GM19193 (cell line): ENCODE measurements around the gene PTPRF.

Source experiments
- POLR2A ChIP-seq: IDR thresholded peaks from 4 replicates; pipeline ENCODE4 v1.6.1; 2011; ENCODE audit not compliant: insufficient read depth, insufficient read length; ENCODE audit errors: extremely low read depth

PTPRF gene

GRCh38 chr1:43509007-43509739 is 21.5 kb upstream of the PTPRF start:
- no peak for TF ChIP-seq POLR2A

GRCh38 chr1:43509740-43510375 is 20.8 kb upstream of the PTPRF start:
- TF ChIP-seq POLR2A, result no peak

- no peak for TF ChIP-seq POLR2A
Observed at GRCh38 chr1:43510621-43511020, 20.1 kb upstream of the PTPRF start.

DNA sequence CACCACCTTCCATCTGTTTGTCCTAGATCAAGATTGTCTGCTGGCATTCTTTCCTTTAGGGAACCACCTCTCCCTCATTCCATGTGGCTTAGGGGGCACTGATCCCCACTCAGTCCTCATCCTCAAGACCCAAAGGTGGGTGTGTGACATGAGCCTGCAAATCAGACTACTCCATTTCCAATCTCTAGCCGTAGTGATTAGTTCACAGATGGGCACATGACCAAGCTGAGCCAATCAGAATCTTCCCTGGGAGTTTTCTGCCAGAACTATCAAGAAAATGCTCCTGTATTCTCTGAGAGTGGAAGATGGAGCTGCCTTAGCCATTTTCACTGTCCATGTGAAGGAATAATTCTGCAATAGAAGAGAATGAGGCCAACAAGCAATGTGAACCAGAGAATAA is 19.3 kb upstream of the PTPRF start:
- TF ChIP-seq POLR2A, result no peak

DNA sequence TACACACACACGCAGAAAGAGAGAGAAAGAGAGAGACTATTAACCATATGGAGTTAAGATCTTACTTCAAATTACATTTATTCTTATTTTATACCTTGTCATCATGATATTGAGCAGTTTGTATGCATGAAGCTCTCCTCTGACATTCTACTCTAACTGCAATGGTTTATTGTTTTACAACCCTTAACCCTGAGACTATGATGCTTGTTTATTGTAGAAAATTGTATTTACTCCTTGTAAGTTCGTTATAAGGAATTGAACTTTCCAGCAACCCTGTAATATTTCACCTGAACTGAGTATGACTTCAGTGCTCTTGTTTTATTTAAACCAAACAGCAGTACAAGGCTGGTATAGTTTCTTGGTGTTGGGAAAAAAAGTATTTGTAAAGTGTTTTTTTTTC is 18.6 kb upstream of the PTPRF start:
- no peak for TF ChIP-seq POLR2A

DNA sequence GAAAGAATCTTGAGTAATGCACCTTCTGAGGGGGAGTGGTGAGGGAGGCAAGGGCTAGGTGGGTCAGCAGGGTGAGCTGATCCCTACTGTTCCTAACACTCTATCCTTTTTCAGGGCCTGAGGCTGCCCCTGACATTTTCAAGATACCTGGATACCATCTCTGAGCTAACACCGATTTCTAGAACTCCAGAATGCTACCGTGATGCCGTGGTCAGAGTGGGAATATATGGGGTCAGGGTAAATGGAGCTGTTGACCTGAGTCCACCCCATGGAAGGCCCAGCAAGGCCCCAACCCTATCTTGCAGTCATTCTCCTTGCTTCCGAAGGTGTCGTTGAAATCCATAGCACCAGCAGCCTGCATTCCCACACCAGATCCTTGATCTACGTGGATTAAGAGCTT is 18.0 kb upstream of the PTPRF start:
- TF ChIP-seq POLR2A, result no peak

DNA sequence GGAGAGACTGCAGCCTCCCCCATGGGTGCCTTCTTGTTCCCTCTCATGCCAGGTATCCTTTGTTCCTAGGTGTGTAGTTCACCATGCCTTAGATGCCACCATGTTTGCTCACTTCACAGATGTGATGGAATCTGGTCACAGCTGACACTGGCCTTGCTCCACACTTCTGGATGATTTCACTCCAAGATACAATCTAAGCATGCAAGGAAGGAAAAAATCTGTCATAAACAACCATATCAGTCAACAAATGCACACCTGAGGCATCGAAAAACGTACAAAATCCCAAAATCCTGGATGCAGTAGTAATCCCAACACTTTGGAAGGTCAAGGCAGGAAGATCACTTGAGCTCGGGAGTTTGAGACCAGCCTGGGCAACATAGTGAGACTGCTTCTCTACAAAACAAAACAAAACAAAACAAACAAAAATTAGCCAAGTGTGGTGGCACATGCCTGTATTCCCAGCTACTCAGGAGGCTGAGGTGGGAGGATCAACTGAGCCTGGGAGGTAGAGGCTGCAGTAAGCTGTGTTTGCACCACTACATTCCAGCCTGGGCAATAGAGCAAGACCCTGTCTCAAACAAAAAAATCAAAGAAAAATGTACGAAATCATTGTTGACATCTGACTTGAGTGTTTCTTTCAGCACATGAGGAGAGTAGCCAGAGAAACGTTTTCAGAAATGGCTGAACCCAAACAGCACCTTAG is 17.1 kb upstream of the PTPRF start:
- TF ChIP-seq POLR2A, result no peak

DNA sequence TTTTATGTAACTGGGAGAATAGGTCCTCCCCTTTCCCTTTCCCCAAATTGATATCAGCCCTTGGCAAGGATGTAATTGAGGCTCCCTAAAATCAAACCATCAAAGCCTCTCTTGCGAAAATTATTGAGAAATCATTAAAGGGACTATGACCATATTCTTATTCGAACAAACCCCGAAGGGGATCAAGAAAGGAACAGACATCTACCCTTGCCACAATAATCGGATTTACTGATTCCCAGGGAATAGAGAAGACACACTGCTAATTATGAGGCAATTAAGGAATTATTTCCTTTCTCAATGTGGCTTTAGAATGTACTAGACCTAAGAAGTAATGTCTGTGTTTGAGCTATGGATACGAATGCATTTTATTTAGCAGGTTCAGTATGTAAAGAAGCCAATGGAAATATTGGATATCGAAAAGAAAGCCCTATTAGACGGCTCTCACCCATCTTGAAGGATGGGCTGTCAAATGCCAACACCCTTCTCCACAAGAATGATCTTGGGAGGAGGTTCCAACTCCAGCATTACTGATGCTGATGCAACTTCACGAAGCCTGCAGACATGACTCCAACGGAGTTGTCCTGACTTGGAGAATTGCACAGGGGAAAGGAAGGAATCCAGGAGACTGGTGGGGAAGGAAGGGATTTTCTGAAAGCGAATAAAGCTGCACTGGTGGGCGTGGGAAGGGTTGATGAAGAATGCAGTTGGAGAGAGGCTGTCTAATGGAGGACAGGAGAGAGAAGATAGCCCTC is 11.6 kb upstream of the PTPRF start:
- TF ChIP-seq POLR2A, result no peak

GRCh38 chr1:43520100-43520778 is 10.4 kb upstream of the PTPRF start:
- no peak for TF ChIP-seq POLR2A

GRCh38 chr1:43521078-43521477 is 9.6 kb upstream of the PTPRF start:
- TF ChIP-seq POLR2A, result no peak

GRCh38 chr1:43521756-43522155 is 8.9 kb upstream of the PTPRF start:
- TF ChIP-seq POLR2A, result no peak

DNA sequence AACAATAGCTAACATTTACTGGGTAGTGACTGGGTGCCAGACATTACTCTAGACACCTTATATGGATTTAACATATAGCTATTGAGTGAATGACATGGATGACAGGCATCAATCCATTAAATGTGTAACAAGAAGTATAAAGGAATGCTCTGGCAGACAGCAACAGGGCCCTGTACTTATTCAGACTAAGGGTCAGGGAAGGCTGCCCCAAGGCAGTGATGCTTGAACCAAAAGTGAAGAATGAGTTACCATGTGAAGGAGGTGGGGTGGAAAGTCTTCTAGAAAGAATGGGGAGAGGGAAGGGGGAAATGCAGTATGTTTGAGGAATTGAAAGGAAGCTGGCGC is 8.3 kb upstream of the PTPRF start:
- no peak for TF ChIP-seq POLR2A

GRCh38 chr1:43522776-43523480 is 7.8 kb upstream of the PTPRF start:
- no peak for TF ChIP-seq POLR2A

GRCh38 chr1:43524804-43525203 is 5.9 kb upstream of the PTPRF start:
- TF ChIP-seq POLR2A, result no peak

GRCh38 chr1:43526002-43526401 is 4.7 kb upstream of the PTPRF start:
- TF ChIP-seq POLR2A, result no peak
